Cardiac fibroblast (primary cell): ENCODE results near the gene UCHL5.

Source experiments
- DNase-seq, 2 donors: peaks; one replicate each; pipeline versions ENCODE4 v3.0.0 to v3.0.0-alpha.2; 2010; ENCODE audit warnings: low read depth in 2 of 2
- H3K4me3 ChIP-seq, 2 donors: replicated peaks in 1 of 2; 1 replicate in 1 of 2; 2 replicates in 1 of 2; pipeline ENCODE4 v1.5.1; 2011; ENCODE audit warnings: low read depth in 2 of 2, low read length in 2 of 2, mild to moderate bottlenecking in 2 of 2, moderate library complexity in 1 of 2
- TF ChIP-seq, protein P1 (sequence below): IDR thresholded peaks from one replicate; pipeline ENCODE4 v1.5.1; 2011; ENCODE audit warnings: low read depth, mild to moderate bottlenecking, low read length, inconsistent platforms

The UCHL5 gene

DNA sequence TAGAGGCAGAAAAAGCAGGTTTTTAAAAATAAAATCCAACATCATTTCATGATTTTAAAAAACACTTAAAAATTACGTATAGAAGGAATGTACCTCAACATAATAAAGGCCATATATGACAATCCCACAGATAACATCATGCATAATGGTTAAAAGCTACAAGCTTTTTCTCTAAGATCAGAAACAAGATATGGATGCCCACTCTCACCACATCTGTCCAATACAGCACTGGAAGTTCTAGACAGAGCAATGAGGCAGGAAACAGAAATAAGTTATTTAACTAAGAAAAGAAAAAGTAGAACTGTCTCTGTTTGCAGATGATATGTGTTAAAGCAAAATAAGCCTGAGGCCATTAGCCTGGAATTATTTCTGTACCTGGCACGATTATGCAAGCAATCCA lies 96.3 kb downstream of the UCHL5 start:
- no peak overlapping the region for H3K4me3 ChIP-seq
- TF ChIP-seq, protein P1, sequence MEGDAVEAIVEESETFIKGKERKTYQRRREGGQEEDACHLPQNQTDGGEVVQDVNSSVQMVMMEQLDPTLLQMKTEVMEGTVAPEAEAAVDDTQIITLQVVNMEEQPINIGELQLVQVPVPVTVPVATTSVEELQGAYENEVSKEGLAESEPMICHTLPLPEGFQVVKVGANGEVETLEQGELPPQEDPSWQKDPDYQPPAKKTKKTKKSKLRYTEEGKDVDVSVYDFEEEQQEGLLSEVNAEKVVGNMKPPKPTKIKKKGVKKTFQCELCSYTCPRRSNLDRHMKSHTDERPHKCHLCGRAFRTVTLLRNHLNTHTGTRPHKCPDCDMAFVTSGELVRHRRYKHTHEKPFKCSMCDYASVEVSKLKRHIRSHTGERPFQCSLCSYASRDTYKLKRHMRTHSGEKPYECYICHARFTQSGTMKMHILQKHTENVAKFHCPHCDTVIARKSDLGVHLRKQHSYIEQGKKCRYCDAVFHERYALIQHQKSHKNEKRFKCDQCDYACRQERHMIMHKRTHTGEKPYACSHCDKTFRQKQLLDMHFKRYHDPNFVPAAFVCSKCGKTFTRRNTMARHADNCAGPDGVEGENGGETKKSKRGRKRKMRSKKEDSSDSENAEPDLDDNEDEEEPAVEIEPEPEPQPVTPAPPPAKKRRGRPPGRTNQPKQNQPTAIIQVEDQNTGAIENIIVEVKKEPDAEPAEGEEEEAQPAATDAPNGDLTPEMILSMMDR, result no peak
- DNase-seq, result no peak
